HEK293 (cell line): ENCODE measurements around the gene GRID2.

ENCODE experiments used
- CTCF ChIA-PET: fragments of 350-600 bp; formaldehyde crosslinking; extraction: SDS; loops from one replicate; lab custom pipeline; 2021; ENCODE audit warnings: antibody characterized with exemption; lab: Yijun Ruan, JAX
- POLR2A ChIA-PET: fragments of 300-600 bp; formaldehyde crosslinking; extraction: SDS; loops from one replicate; lab custom pipeline; 2020; ENCODE audit warnings: antibody characterized with exemption, inconsistent platforms; lab: Yijun Ruan, JAX
- H3K27ac ChIP-seq: fragments of 200-500 bp; sonication (Bioruptor generic); 2 replicates; pipeline ENCODE4 v1.5.1; 2014; ENCODE audit warnings: low read depth, low read length, control low read depth, inconsistent platforms; ENCODE audit errors: extremely low read depth
- H3K36me3 ChIP-seq, 2 experiments: fragments of 200-500 bp in 1 of 2; sonication (Bioruptor generic) in 1 of 2; 1 replicate in 1 of 2; 2 replicates in 1 of 2; pipeline ENCODE4 v1.5.1; 2014 to 2017; ENCODE audit warnings: inconsistent platforms in 2 of 2, low read length in 2 of 2; ENCODE audit not compliant: control insufficient read depth in 2 of 2, insufficient read depth in 1 of 2
- H3K4me1 ChIP-seq: fragments of 200-500 bp; sonication (Bioruptor generic); 2 replicates; pipeline ENCODE4 v1.5.1; 2014; ENCODE audit warnings: mild to moderate bottlenecking, low read length, inconsistent platforms; ENCODE audit not compliant: control insufficient read depth, insufficient read depth
- H3K4me3 ChIP-seq: 2 replicates; pipeline ENCODE4 v1.5.1; 2011; ENCODE audit warnings: low read depth, mild to moderate bottlenecking, control low read depth, low read length, moderate library complexity
- H3K9me3 ChIP-seq: fragments of 200-500 bp; sonication (Bioruptor generic); 2 replicates; pipeline ENCODE4 v1.5.1; 2014; ENCODE audit warnings: low read depth, low read length, inconsistent platforms; ENCODE audit not compliant: control insufficient read depth, insufficient read depth
- BCL11A ChIP-seq: fragments of 450-650 bp; formaldehyde crosslinking; IDR thresholded peaks from 2 replicates; pipeline ENCODE4 v1.5.1; 2016; ENCODE audit warnings: low read depth, missing biosample characterization, missing genetic modification characterization
- GFI1B ChIP-seq: fragments of 450-650 bp; formaldehyde crosslinking; IDR thresholded peaks from 2 replicates; pipeline ENCODE4 v1.5.1; 2016; ENCODE audit warnings: missing biosample characterization, missing genetic modification characterization
- GLI2 ChIP-seq: fragments of 450-650 bp; formaldehyde crosslinking; IDR thresholded peaks from 2 replicates; pipeline ENCODE4; 2017; ENCODE audit warnings: missing biosample characterization, missing genetic modification characterization, low read depth, borderline replicate concordance
- HOXD13 ChIP-seq: sonication (generic); formaldehyde crosslinking; IDR thresholded peaks from 2 replicates; pipeline ENCODE4 v1.8.0; 2022; ENCODE audit warnings: missing genetic modification reagents, borderline replicate concordance
- PRDM2 ChIP-seq: fragments of 450-650 bp; formaldehyde crosslinking; IDR thresholded peaks from 2 replicates; pipeline ENCODE4 v1.5.1; 2016; ENCODE audit warnings: missing biosample characterization, missing genetic modification characterization, borderline replicate concordance
- SCRT1 ChIP-seq: fragments of 450-650 bp; formaldehyde crosslinking; IDR thresholded peaks from 2 replicates; pipeline ENCODE4 v1.5.1; 2016; ENCODE audit warnings: missing biosample characterization, missing genetic modification characterization, borderline replicate concordance
- WT1 ChIP-seq: fragments of 450-650 bp; formaldehyde crosslinking; IDR thresholded peaks from 2 replicates; pipeline ENCODE4 v1.5.1; 2016; ENCODE audit warnings: missing biosample characterization, missing genetic modification characterization
- YY1 ChIP-seq: fragments of 450-650 bp; formaldehyde crosslinking; IDR thresholded peaks from 2 replicates; pipeline ENCODE4 v1.5.1; 2018; ENCODE audit warnings: missing biosample characterization, missing genetic modification characterization
- ZNF155 ChIP-seq: fragments of 450-650 bp; formaldehyde crosslinking; IDR thresholded peaks from 2 replicates; pipeline ENCODE4 v1.5.1; 2016; ENCODE audit warnings: missing biosample characterization, missing genetic modification characterization
- ZNF18 ChIP-seq: fragments of 450-650 bp; formaldehyde crosslinking; IDR thresholded peaks from 2 replicates; pipeline ENCODE4 v1.5.1; 2016; ENCODE audit warnings: missing biosample characterization, missing genetic modification characterization
- ZNF26 ChIP-seq: fragments of 450-650 bp; formaldehyde crosslinking; IDR thresholded peaks from 2 replicates; pipeline ENCODE4 v1.5.1; 2016; ENCODE audit warnings: missing biosample characterization, missing genetic modification characterization
- ZNF302 ChIP-seq: fragments of 450-650 bp; formaldehyde crosslinking; IDR thresholded peaks from 2 replicates; pipeline ENCODE4 v1.5.1; 2016; ENCODE audit warnings: missing biosample characterization, missing genetic modification characterization, low read depth
- ZNF37A ChIP-seq: fragments of 450-650 bp; IDR thresholded peaks from 2 replicates; pipeline ENCODE4 v1.5.1; 2018; ENCODE audit warnings: missing biosample characterization, missing genetic modification characterization
- ZNF48 ChIP-seq: fragments of 450-650 bp; formaldehyde crosslinking; IDR thresholded peaks from 2 replicates; pipeline ENCODE4 v1.5.1; 2016; ENCODE audit warnings: missing biosample characterization, missing genetic modification characterization
- ZNF558 ChIP-seq: fragments of 450-650 bp; formaldehyde crosslinking; IDR thresholded peaks from 2 replicates; pipeline ENCODE4 v1.5.1; 2016; ENCODE audit warnings: missing biosample characterization, missing genetic modification characterization
- ZNF560 ChIP-seq: fragments of 450-650 bp; formaldehyde crosslinking; IDR thresholded peaks from 2 replicates; pipeline ENCODE4 v1.5.1; 2017; ENCODE audit warnings: missing biosample characterization, missing genetic modification characterization, borderline replicate concordance
- ZNF629 ChIP-seq: fragments of 450-650 bp; formaldehyde crosslinking; IDR thresholded peaks from 2 replicates; pipeline ENCODE4 v1.5.1; 2017; ENCODE audit warnings: missing biosample characterization, missing genetic modification characterization
- ZNF777 ChIP-seq: fragments of 450-650 bp; formaldehyde crosslinking; IDR thresholded peaks from 2 replicates; pipeline ENCODE4 v1.5.1; 2017; ENCODE audit warnings: missing biosample characterization, missing genetic modification characterization, borderline replicate concordance
- ZNF785 ChIP-seq: fragments of 450-650 bp; formaldehyde crosslinking; IDR thresholded peaks from 2 replicates; pipeline ENCODE4 v1.5.1; 2016; ENCODE audit warnings: missing biosample characterization, missing genetic modification characterization
- ZSCAN4 ChIP-seq: fragments of 450-650 bp; formaldehyde crosslinking; IDR thresholded peaks from 2 replicates; pipeline ENCODE4 v1.5.1; 2017; ENCODE audit warnings: missing biosample characterization, missing genetic modification characterization

Gene GRID2

GRCh38 chr4:93813092-93813491, 1509.3 kb downstream of the GRID2 start:
- no peak overlapping the region for H3K4me3 ChIP-seq
- ChIA-PET POLR2A (no interaction called here), CTCF (no interaction called here)
- H3K36me3 ChIP-seq, result no peaks in the 10 kb centered on the region
- TF ChIP-seq ZSCAN4 (tag by site-specific recombination) (no peak), BCL11A (tag by site-specific recombination) (no peak), ZNF558 (tag by site-specific recombination) (no peak), ZNF629 (tag by site-specific recombination) (no peak), ZNF155 (tag by site-specific recombination) (no peak), GLI2 (tag by site-specific recombination) (no peak), ZNF48 (tag by site-specific recombination) (no peak), ZNF560 (tag by site-specific recombination) (no peak), ZNF302 (tag by site-specific recombination) (no peak), ZNF37A (tag by site-specific recombination) (no peak), HOXD13 (CRISPR knock-in tag) (no peak), ZNF785 (tag by site-specific recombination) (no peak), PRDM2 (tag by site-specific recombination) (no peak), WT1 (tag by site-specific recombination) (no peak), YY1 (tag by site-specific recombination) (no peak), GFI1B (tag by site-specific recombination) (no peak), ZNF26 (tag by site-specific recombination) (no peak), ZNF18 (tag by site-specific recombination) (no peak), ZNF777 (tag by site-specific recombination) (no peak), SCRT1 (tag by site-specific recombination) (no peak)
- H3K9me3 ChIP-seq, result no peaks in the 10 kb centered on the region
- H3K4me1 ChIP-seq, result no peaks in the 10 kb centered on the region
- H3K27ac ChIP-seq, result no peak overlapping the region
